Hepatocyte (in vitro differentiated cells): Measurements from ENCODE around the gene TRMT2A. TPM values are rescaled to one million over a fixed set of nuclear protein-coding genes. Genes with fewer than 3 reads are reported as not detected.

ENCODE experiments used
- DNase-seq: peaks from one replicate; pipeline ENCODE4 v3.0.0-alpha.2; 2016; ENCODE audit warnings: low spot score
- H2AFZ ChIP-seq: fragments of 200-600 bp; sonication (generic); 2 replicates; pipeline ENCODE4 v1.6.0; 2016; ENCODE audit warnings: antibody characterized with exemption, mild to moderate bottlenecking
- H3K27ac ChIP-seq: fragments of 200-600 bp; sonication (generic); 2 replicates; pipeline ENCODE4 v1.5.1; 2016; ENCODE audit warnings: mild to moderate bottlenecking
- H3K27me3 ChIP-seq: fragments of 200-600 bp; sonication (generic); 2 replicates; pipeline ENCODE4 v1.6.1; 2016
- H3K36me3 ChIP-seq: fragments of 200-600 bp; sonication (generic); replicated peaks from 2 replicates; pipeline ENCODE4 v1.5.1; 2016; ENCODE audit warnings: low read depth; ENCODE audit not compliant: insufficient read depth
- H3K4me1 ChIP-seq: fragments of 200-600 bp; sonication (generic); 2 replicates; pipeline ENCODE4 v1.5.1; 2016; ENCODE audit warnings: mild to moderate bottlenecking, moderate library complexity; ENCODE audit not compliant: insufficient read depth
- H3K4me2 ChIP-seq: fragments of 200-600 bp; sonication (generic); 2 replicates; pipeline ENCODE4 v1.6.0; 2016
- H3K4me3 ChIP-seq: fragments of 200-600 bp; sonication (generic); 2 replicates; pipeline ENCODE4 v1.5.1; 2016; ENCODE audit warnings: mild to moderate bottlenecking
- H3K79me2 ChIP-seq: fragments of 200-600 bp; sonication (generic); 2 replicates; pipeline ENCODE4 v1.6.0; 2017; ENCODE audit warnings: mild to moderate bottlenecking
- H3K9me2 ChIP-seq: fragments of 200-600 bp; sonication (generic); replicated peaks from 2 replicates; pipeline ENCODE4 v1.6.0; 2017; ENCODE audit warnings: mild to moderate bottlenecking; ENCODE audit not compliant: insufficient read depth
- H3K9me3 ChIP-seq: fragments of 200-600 bp; sonication (generic); 2 replicates; pipeline ENCODE4 v1.5.1; 2016; ENCODE audit warnings: low read depth, mild to moderate bottlenecking
- H4K20me1 ChIP-seq: fragments of 200-600 bp; sonication (generic); 2 replicates; pipeline ENCODE4 v1.6.0; 2016; ENCODE audit warnings: mild to moderate bottlenecking; ENCODE audit not compliant: insufficient read depth, poor library complexity, severe bottlenecking
- EZH2 ChIP-seq: fragments of 200-600 bp; sonication (generic); IDR thresholded peaks from 2 replicates; pipeline ENCODE4 v1.6.1; 2016; ENCODE audit warnings: antibody characterized with exemption, mild to moderate bottlenecking, borderline replicate concordance
- EZH2phosphoT487 ChIP-seq: fragments of 200-600 bp; sonication (generic); IDR thresholded peaks from one replicate; pipeline ENCODE4 v1.6.1; 2018; ENCODE audit warnings: antibody characterized with exemption, mild to moderate bottlenecking, low read depth, moderate library complexity; ENCODE audit not compliant: unreplicated experiment, severe bottlenecking
- WGBS: methylation state at CpG from one replicate; pipeline ENCODE4 v1.1.6; 2016; ENCODE audit warnings: low lambda C conversion rate; ENCODE audit errors: missing lambda C conversion rate; 5-methylcytosine and 5-hydroxymethylcytosine counted together
- polyA plus RNA-seq: library from polyadenylated mRNA; unstranded; fragments of >200 nt; fragmentation: Nextera tagmentation; extraction: Ambion mirVana; gene quantifications from 2 replicates; pipeline ENCODE4 v1.2.1, GENCODE V29; 2016
- total RNA-seq: library from RNA; depleted of rRNA; stranded (reverse); fragments of >200 nt; gene quantifications from 2 replicates; pipeline ENCODE4 v1.2.3, GENCODE V29; 2014
- TF ChIP-seq, protein P1 (sequence below): fragments of 200-600 bp; sonication (generic); IDR thresholded peaks from 2 replicates; pipeline ENCODE4 v1.5.1; 2016; ENCODE audit warnings: antibody characterized with exemption, mild to moderate bottlenecking; ENCODE audit not compliant: poor library complexity

TRMT2A gene
- total and polyA plus RNA-seq, 2 experiments from 2014 or later: 34.4 to 65.1 TPM

DNA sequence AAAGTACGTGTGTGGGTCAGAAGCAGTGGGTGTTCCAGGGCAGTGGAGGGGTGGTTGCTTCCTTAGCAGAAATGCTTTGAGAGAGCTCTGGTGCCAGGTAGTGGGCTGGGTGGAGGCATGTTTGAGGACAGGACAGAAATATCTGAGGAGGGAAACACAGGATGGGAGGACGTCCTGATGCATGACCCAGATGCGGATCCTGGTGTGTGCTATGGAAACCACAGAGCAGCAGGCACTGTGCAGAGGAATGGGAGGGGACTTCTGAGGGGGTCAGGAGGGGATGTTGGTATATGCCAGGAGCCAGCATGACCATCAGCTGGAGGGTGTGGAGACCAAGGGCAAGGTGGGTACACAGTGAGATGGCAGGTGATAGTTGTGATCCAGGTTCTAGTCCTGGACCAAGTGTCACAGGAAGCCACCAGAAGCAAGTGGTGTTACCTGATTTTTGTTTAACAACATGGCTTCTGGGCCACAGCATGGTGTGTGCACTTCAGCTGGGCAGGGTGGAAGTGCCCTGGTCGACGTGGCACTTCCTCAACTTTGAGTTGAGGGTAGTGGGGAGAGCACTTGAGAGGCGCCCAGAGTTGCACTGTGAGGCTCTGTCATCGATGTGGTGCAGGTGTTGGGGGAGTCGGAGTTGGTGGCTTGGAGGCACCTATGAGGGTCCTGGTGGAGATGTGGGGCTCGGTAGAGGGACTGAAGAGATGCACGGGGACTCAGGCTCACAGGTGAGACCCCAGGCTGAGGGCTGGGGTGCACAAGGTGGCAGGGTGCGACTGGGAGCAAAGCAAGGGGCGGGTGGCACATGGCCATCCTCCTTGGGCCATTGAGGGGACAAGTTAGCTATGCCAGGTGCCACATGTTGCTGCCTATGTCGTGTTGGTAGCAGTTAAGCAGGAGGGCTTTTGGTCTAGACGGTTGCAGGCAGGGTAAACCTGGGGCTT lies 29.4 kb downstream of the TRMT2A start:
- WGBS: 96% methylated on average over 14 of the region's 14 CpGs
- Histone ChIP-seq H2AFZ (no peak overlapping the region), H3K27me3 (no peaks in the 10 kb centered on the region), H3K79me2 (peaks cover 55% of the 10 kb centered on the region), H3K27ac (no peak overlapping the region), H3K4me1 (peaks cover 8% of the 10 kb centered on the region), H3K4me2 (no peak overlapping the region), H3K4me3 (no peak overlapping the region), H3K36me3 (no peaks in the 10 kb centered on the region), H4K20me1 (peaks cover 38% of the 10 kb centered on the region), H3K9me3 (no peaks in the 10 kb centered on the region), H3K9me2 (no peaks in the 10 kb centered on the region)
- no peak for DNase-seq
- TF ChIP-seq EZH2 (no peak), EZH2phosphoT487 (no peak)
- TF ChIP-seq, protein P1, sequence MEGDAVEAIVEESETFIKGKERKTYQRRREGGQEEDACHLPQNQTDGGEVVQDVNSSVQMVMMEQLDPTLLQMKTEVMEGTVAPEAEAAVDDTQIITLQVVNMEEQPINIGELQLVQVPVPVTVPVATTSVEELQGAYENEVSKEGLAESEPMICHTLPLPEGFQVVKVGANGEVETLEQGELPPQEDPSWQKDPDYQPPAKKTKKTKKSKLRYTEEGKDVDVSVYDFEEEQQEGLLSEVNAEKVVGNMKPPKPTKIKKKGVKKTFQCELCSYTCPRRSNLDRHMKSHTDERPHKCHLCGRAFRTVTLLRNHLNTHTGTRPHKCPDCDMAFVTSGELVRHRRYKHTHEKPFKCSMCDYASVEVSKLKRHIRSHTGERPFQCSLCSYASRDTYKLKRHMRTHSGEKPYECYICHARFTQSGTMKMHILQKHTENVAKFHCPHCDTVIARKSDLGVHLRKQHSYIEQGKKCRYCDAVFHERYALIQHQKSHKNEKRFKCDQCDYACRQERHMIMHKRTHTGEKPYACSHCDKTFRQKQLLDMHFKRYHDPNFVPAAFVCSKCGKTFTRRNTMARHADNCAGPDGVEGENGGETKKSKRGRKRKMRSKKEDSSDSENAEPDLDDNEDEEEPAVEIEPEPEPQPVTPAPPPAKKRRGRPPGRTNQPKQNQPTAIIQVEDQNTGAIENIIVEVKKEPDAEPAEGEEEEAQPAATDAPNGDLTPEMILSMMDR: no peak

GRCh38 chr22:20086763-20087162 lies 30.3 kb downstream of the TRMT2A start:
- Histone ChIP-seq H4K20me1 (peaks cover 46% of the 10 kb centered on the region), H3K4me3 (no peak overlapping the region)
- 98% methylated on average over 5 of the region's 5 CpGs for WGBS

DNA sequence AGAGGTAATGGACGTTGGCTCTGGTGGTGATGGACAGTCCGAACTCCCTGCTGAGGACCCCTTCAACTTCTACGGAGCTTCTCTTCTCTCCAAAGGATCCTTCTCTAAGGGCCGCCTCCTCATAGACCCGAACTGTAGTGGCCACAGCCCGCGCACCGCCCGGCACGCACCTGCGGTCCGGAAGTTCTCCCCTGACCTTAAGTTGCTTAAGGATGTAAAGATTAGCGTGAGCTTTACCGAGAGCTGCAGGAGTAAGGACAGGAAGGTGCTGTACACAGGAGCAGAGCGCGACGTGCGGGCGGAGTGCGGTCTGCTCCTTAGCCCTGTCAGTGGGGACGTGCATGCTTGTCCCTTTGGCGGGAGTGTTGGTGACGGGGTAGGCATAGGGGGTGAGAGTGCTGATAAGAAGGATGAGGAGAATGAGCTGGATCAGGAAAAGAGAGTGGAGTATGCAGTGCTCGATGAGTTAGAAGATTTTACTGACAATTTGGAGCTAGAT lies 30.9 kb downstream of the TRMT2A start:
- WGBS: 97% methylated on average over 24 of the region's 24 CpGs
- TF ChIP-seq EZH2phosphoT487 (no peak), EZH2 (no peak)
- TF ChIP-seq, protein P1: no peak
- H3K4me1 ChIP-seq: peaks cover 16% of the 10 kb centered on the region
- H3K4me2 ChIP-seq: no peak overlapping the region
- no peaks in the 10 kb centered on the region for H3K9me2 ChIP-seq
- no peak overlapping the region for H2AFZ ChIP-seq
- peaks cover 70% of the 10 kb centered on the region for H3K79me2 ChIP-seq
- no peak for DNase-seq
- peaks cover 51% of the 10 kb centered on the region for H4K20me1 ChIP-seq
- H3K9me3 ChIP-seq: no peaks in the 10 kb centered on the region
- H3K36me3 ChIP-seq: no peaks in the 10 kb centered on the region
- H3K27ac ChIP-seq: no peak overlapping the region
- H3K4me3 ChIP-seq: no peak overlapping the region
- H3K27me3 ChIP-seq: no peaks in the 10 kb centered on the region

More at GRCh38 chr22:20086763-20087162, 30.3 kb downstream of the TRMT2A start:
- Histone ChIP-seq H3K9me2 (no peaks in the 10 kb centered on the region), H2AFZ (no peak overlapping the region), H3K27me3 (no peaks in the 10 kb centered on the region), H3K4me2 (no peak overlapping the region), H3K79me2 (peaks cover 64% of the 10 kb centered on the region), H3K4me1 (peaks cover 10% of the 10 kb centered on the region), H3K27ac (no peak overlapping the region), H3K36me3 (no peaks in the 10 kb centered on the region), H3K9me3 (no peaks in the 10 kb centered on the region)
- DNase-seq: no peak
- no peak for TF ChIP-seq EZH2phosphoT487
- TF ChIP-seq, protein P1: no peak
- no peak for TF ChIP-seq EZH2
